Dermis blood vessel endothelial cell (primary cell): ENCODE data around the gene SCAP. TPM values are rescaled to one million over a fixed set of nuclear protein-coding genes. Genes with fewer than 3 reads are reported as not detected.

ENCODE experiments used
- DNase-seq: peaks from one replicate; pipeline ENCODE4 v3.0.0; 2010
- total RNA-seq: library from RNA; depleted of rRNA; stranded (reverse); fragments of >200 nt; gene quantifications from 2 replicates; pipeline ENCODE4 v1.2.3, GENCODE V29; 2014

SCAP gene
- total RNA-seq, 1 donor from 2014 or later: 83.0 TPM

- DNase-seq: no peak
Measured at GRCh38 chr3:47412842-47413520, 62.8 kb downstream of the SCAP start.

GRCh38 chr3:47412453-47412756 lies 63.3 kb downstream of the SCAP start:
- no peak for DNase-seq

- no peak for DNase-seq
Measured at GRCh38 chr3:47411696-47412452, 63.9 kb downstream of the SCAP start.

GRCh38 chr3:47410801-47411646 lies 64.7 kb downstream of the SCAP start:
- no peak for DNase-seq

- no peak for DNase-seq
Measured at GRCh38 chr3:47410417-47410720, 65.4 kb downstream of the SCAP start.

GRCh38 chr3:47409688-47410416 lies 65.9 kb downstream of the SCAP start:
- no peak for DNase-seq

- no peak for DNase-seq
Measured at GRCh38 chr3:47409284-47409683, 66.5 kb downstream of the SCAP start.

- DNase-seq: no peak
Measured at GRCh38 chr3:47408839-47409229, 66.9 kb downstream of the SCAP start.

GRCh38 chr3:47407896-47408838 lies 67.6 kb downstream of the SCAP start:
- no peak for DNase-seq

- no peak for DNase-seq
Measured at GRCh38 chr3:47407237-47407636, 68.5 kb downstream of the SCAP start.

GRCh38 chr3:47406762-47407149 lies 69.0 kb downstream of the SCAP start:
- no peak for DNase-seq

- DNase-seq: no peak
Measured at GRCh38 chr3:47405820-47406761, 69.7 kb downstream of the SCAP start.

GRCh38 chr3:47404955-47405790 lies 70.6 kb downstream of the SCAP start:
- DNase-seq: no peak

- DNase-seq: no peak
Measured at GRCh38 chr3:47404431-47404876, 71.3 kb downstream of the SCAP start.

- no peak for DNase-seq
Measured at GRCh38 chr3:47399531-47400270, 76.0 kb downstream of the SCAP start.

GRCh38 chr3:47399016-47399415 lies 76.7 kb downstream of the SCAP start:
- no peak for DNase-seq

- no peak for DNase-seq
Measured at GRCh38 chr3:47398228-47398627, 77.5 kb downstream of the SCAP start.

GRCh38 chr3:47394881-47395280 lies 80.9 kb downstream of the SCAP start:
- no peak for DNase-seq
